IPS-18a (cell line): Measurements from ENCODE around the gene PRDM8.

Source experiments
- H3K27ac ChIP-seq: one replicate; pipeline ENCODE4 v1.5.1; 2013; ENCODE audit warnings: low read length
- H3K27me3 ChIP-seq: one replicate; pipeline ENCODE4 v1.6.1; 2013; ENCODE audit warnings: mild to moderate bottlenecking, low read length; ENCODE audit not compliant: control insufficient read depth, insufficient read depth
- H3K36me3 ChIP-seq: one replicate; pipeline ENCODE4 v1.6.1; 2013; ENCODE audit warnings: low read depth, low read length; ENCODE audit not compliant: control insufficient read depth
- H3K4me1 ChIP-seq: one replicate; pipeline ENCODE4 v1.6.1; 2013; ENCODE audit warnings: low read depth, low read length; ENCODE audit not compliant: control insufficient read depth
- H3K4me3 ChIP-seq: one replicate; pipeline ENCODE4 v1.5.1; 2013; ENCODE audit warnings: low read length
- H3K9ac ChIP-seq: one replicate; pipeline ENCODE4 v1.6.1; 2013; ENCODE audit warnings: mild to moderate bottlenecking, low read length, moderate library complexity
- H3K9me3 ChIP-seq: one replicate; pipeline ENCODE4 v1.6.1; 2013; ENCODE audit warnings: low read depth, low read length; ENCODE audit not compliant: control insufficient read depth

The PRDM8 gene

GRCh38 chr4:80184825-80185756, 12.2 kb upstream of the PRDM8 start:
- Histone ChIP-seq H3K4me3 (peak overlapping the region; percentile 61), H3K9ac (no peak overlapping the region), H3K27ac (no peak overlapping the region), H3K27me3 (peaks cover 99% of the 10 kb centered on the region), H3K36me3 (no peaks in the 10 kb centered on the region), H3K4me1 (peaks cover 22% of the 10 kb centered on the region), H3K9me3 (no peaks in the 10 kb centered on the region)

DNA sequence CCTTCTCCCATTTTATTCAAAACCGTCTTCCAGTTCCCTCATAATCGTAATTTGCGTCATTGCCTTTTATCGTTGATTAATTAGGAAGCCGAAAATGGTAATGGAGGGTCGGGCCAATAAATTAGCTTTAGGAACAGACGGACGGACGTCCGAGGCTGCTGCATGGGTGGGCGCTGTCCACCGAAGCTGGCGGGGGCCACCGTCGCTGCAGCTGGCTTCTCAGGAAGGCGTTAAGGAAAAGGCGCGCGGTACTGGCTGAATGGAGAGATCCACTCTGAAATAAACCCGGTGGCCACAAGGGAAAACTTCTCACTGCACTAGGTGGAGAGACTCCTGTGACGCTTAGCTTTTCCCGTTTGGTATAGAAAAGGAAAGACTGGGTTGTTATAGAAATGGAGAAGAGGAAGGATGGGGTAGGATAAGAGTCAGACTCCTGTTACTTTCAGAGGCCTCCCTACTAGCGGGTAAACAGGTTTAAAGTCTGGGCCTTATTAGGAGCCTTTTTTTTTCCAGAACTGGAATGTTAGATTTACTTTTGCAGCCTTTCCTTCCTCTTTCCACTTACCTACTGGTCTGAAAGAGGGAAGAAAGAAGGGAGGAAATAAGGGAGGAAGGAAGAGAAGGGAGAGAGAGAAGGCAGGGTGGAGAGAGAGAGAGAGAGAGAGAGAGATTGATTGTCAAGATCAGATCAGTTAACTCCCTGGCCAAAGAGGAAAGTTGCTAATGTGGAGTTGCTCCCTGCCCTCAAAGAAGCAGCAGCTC, 11.3 kb upstream of the PRDM8 start:
- Histone ChIP-seq H3K27me3 (peaks cover 99% of the 10 kb centered on the region), H3K9ac (no peak overlapping the region), H3K9me3 (no peaks in the 10 kb centered on the region), H3K4me3 (no peak overlapping the region), H3K4me1 (peaks cover 28% of the 10 kb centered on the region), H3K36me3 (no peaks in the 10 kb centered on the region), H3K27ac (no peak overlapping the region)

DNA sequence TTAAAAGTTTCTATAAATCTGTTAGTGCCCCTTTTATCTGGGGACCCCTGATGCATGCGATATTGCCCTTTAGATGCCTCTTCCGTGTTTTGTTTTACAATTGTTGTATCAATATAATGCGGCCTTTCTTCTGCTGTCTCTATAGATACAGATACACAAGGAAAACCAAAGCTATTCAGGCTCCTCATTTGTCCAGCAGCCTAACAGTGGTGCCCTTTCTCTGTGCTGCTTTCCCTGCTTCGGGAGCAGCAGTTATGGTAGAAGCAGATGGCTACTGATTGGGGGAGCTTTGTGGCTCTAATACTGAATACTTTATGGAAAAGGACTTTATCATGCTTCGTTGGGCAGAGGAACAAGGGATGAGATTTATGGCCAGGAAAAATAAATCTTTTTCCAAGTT, 10.6 kb upstream of the PRDM8 start:
- H3K9ac ChIP-seq, result no peak overlapping the region
- no peaks in the 10 kb centered on the region for H3K36me3 ChIP-seq
- peaks cover 28% of the 10 kb centered on the region for H3K4me1 ChIP-seq
- H3K27me3 ChIP-seq, result peaks cover 99% of the 10 kb centered on the region
- H3K27ac ChIP-seq, result no peak overlapping the region
- H3K4me3 ChIP-seq, result no peak overlapping the region
- no peaks in the 10 kb centered on the region for H3K9me3 ChIP-seq

- H3K9me3 ChIP-seq, result no peaks in the 10 kb centered on the region
- no peaks in the 10 kb centered on the region for H3K36me3 ChIP-seq
- no peak overlapping the region for H3K9ac ChIP-seq
- H3K4me1 ChIP-seq, result peaks cover 28% of the 10 kb centered on the region
- no peak overlapping the region for H3K27ac ChIP-seq
- H3K27me3 ChIP-seq, result peaks cover 99% of the 10 kb centered on the region
- H3K4me3 ChIP-seq, result no peak overlapping the region
Measured at GRCh38 chr4:80187677-80188076, 9.6 kb upstream of the PRDM8 start.

- peaks cover 99% of the 10 kb centered on the region for H3K27me3 ChIP-seq
- H3K27ac ChIP-seq, result no peak overlapping the region
- H3K4me3 ChIP-seq, result no peak overlapping the region
- H3K9me3 ChIP-seq, result no peaks in the 10 kb centered on the region
- H3K36me3 ChIP-seq, result no peaks in the 10 kb centered on the region
- H3K4me1 ChIP-seq, result peaks cover 28% of the 10 kb centered on the region
- no peak overlapping the region for H3K9ac ChIP-seq
Measured at GRCh38 chr4:80188457-80188800, 8.9 kb upstream of the PRDM8 start.

GRCh38 chr4:80188801-80189458, 8.4 kb upstream of the PRDM8 start:
- H3K27me3 ChIP-seq, result peaks cover 99% of the 10 kb centered on the region

GRCh38 chr4:80189581-80189955, 7.7 kb upstream of the PRDM8 start:
- H3K27me3 ChIP-seq, result peaks cover 100% of the 10 kb centered on the region

More at GRCh38 chr4:80188801-80189458, 8.4 kb upstream of the PRDM8 start:
- Histone ChIP-seq H3K4me1 (peaks cover 28% of the 10 kb centered on the region), H3K9me3 (no peaks in the 10 kb centered on the region), H3K36me3 (no peaks in the 10 kb centered on the region), H3K9ac (no peak overlapping the region), H3K4me3 (no peak overlapping the region), H3K27ac (no peak overlapping the region)

DNA sequence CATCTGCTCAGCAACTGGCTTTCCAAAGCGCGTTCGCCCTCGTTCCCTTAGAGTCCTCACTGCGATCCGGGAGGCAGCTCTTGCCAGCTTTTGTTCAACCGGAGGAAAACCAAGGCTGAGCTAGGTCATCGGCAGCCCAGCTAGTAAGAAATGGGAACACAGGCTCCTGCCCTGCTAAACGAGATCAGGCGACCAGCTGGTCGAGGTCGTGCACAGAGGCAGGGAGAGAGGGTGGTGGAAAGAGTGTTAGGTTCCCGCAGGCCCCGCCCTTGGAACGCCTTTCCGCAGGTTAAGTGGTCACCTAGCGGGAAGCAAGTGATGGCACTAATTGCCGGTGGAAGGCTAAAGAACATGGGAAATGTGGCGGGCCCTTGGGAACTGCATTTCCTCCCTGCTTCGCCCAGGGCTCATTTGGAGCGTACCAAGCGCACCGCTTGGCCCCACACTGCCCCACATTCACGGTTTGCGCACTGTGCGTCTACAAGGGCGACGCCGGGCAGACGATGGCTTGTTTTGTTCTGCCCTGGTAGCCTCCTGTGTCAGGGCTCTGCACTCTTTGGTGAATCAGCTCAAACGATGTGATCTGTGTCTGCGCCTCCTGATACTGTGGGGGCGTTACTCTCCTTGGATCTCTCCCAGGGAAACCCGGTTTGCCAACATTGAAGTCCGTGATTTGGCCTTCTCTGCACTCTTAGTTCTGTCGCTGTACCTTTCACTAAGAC, 7.2 kb upstream of the PRDM8 start:
- Histone ChIP-seq H3K4me3 (peak overlapping the region; percentile 45), H3K27me3 (peaks cover 100% of the 10 kb centered on the region), H3K36me3 (no peaks in the 10 kb centered on the region), H3K9me3 (no peaks in the 10 kb centered on the region), H3K4me1 (peaks cover 22% of the 10 kb centered on the region), H3K9ac (no peak overlapping the region), H3K27ac (no peak overlapping the region)

More at GRCh38 chr4:80189581-80189955, 7.7 kb upstream of the PRDM8 start:
- H3K9ac ChIP-seq, result no peak overlapping the region
- H3K9me3 ChIP-seq, result no peaks in the 10 kb centered on the region
- H3K36me3 ChIP-seq, result no peaks in the 10 kb centered on the region
- peaks cover 28% of the 10 kb centered on the region for H3K4me1 ChIP-seq
- H3K27ac ChIP-seq, result no peak overlapping the region
- H3K4me3 ChIP-seq, result peak overlapping the region; percentile 45

DNA sequence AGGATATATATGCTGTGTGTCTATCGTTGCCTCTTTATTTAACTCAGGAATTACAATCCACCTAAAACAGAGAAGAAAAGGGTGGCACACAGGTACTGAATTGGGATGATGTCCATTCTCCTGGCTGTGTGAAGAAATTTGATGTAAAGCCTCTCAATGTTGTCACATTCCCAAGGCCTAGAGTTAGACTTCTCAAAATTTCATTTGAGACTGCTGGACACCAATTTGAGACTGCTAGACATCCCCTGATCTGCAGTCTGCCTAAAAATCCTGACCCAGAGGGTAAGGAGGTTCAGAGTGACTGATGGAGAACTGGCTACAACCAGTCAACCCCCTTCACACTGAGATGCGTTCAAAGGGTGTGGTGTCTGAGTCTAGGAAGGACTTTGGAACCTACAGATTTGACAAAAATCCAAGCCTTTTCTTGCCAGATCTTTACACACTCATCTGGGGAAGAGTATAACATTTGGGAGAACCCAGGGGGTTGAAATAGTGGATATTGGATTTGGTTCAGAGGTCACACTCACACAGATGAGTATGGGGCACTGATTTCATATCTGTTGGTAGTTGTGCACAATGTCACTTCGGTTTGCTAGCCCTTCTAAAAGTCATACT, 4.9 kb upstream of the PRDM8 start:
- H3K9ac ChIP-seq, result no peak overlapping the region
- no peak overlapping the region for H3K27ac ChIP-seq
- peaks cover 100% of the 10 kb centered on the region for H3K27me3 ChIP-seq
- no peak overlapping the region for H3K4me3 ChIP-seq
- no peaks in the 10 kb centered on the region for H3K9me3 ChIP-seq
- H3K36me3 ChIP-seq, result no peaks in the 10 kb centered on the region
- peaks cover 18% of the 10 kb centered on the region for H3K4me1 ChIP-seq

GRCh38 chr4:80192937-80193336, 4.4 kb upstream of the PRDM8 start:
- Histone ChIP-seq H3K9me3 (no peaks in the 10 kb centered on the region), H3K27me3 (peaks cover 100% of the 10 kb centered on the region), H3K9ac (no peak overlapping the region), H3K27ac (no peak overlapping the region), H3K36me3 (no peaks in the 10 kb centered on the region), H3K4me3 (no peak overlapping the region), H3K4me1 (peaks cover 24% of the 10 kb centered on the region)
